ENCODE measurements around the gene USH1C.

DNA sequence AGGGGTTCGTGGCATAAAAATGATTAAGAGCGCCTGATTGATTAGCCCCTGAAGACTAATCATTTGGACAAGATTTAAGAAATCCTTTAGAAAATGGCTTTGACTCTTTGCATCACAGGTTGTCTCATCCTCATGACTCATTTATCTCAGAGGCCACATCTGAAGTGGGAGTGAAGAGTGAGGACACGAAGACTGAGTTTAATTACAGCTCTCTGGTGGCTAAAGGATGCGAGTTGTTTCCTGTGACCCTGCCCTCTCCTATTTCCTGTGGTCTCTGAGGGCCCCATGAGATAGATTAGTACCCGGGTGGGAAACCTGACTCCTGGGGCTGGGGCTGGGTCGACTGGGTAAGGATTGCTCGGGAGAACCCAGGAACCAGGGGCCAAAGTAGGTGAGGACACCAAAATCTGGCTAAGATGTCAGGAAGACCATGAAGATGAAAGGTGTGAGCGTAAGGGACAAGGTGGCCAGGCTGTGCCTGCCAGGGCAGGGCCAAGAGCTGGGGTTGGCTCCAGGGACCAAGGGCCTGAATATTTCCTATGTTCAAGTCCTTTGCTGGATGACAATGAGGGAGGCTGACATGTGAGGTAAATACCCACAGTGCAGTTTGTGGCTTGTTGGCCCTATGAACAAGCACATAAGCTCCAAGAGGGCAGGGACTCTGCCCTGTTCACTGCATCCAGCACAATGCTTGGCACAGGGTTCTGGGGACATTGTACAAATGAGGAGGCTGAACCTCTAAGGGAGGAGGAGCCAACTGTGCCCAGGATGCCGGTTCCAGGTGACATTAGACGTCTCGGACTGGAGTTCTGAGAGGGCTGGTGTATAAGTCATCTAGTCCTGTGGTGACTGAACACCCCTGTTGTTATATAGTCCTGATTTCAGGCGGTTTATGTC lies 6.5 kb upstream of the USH1C start:
- TF ChIP-seq POLR2A (IDR thresholded peaks at IDR 0.05) = no peak
- TF ChIP-seq EP300 (IDR thresholded peaks at IDR 0.05) = no peak

Measured in tibial nerve (tissue), 3 donors.